GM10266 (cell line): Measurements from ENCODE around the gene UBAC2.

ENCODE experiments used
- DNase-seq: peaks from one replicate; pipeline ENCODE4 v3.0.0; 2012; ENCODE audit errors: extremely low spot score
- TF ChIP-seq, protein P1 (sequence below): IDR thresholded peaks from 2 replicates; pipeline ENCODE4 v1.5.1; 2012; ENCODE audit warnings: mild to moderate bottlenecking, low read depth; ENCODE audit not compliant: control insufficient read depth, insufficient read depth; ENCODE audit errors: missing control alignments

UBAC2 gene

DNA sequence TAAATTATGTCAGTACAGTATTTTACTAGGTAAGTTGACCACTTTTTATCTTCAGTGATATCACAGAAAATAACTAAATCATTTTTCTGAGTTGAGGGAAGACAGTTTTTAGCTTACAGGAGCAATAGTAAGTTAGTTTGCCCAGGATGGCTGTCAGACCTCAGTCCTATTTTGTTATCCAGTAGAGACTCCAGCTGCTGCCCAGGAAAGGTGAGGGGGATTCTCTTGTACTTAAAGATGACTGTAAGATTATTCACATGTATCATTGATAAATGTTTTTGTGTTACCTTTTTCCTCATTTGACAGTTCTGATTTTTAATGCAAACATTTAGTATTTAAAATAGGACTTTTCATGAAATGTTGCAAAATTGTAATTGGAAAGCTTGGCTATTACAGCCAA, 121.1 kb downstream of the UBAC2 start:
- DNase-seq, result no peak
- TF ChIP-seq, protein P1, sequence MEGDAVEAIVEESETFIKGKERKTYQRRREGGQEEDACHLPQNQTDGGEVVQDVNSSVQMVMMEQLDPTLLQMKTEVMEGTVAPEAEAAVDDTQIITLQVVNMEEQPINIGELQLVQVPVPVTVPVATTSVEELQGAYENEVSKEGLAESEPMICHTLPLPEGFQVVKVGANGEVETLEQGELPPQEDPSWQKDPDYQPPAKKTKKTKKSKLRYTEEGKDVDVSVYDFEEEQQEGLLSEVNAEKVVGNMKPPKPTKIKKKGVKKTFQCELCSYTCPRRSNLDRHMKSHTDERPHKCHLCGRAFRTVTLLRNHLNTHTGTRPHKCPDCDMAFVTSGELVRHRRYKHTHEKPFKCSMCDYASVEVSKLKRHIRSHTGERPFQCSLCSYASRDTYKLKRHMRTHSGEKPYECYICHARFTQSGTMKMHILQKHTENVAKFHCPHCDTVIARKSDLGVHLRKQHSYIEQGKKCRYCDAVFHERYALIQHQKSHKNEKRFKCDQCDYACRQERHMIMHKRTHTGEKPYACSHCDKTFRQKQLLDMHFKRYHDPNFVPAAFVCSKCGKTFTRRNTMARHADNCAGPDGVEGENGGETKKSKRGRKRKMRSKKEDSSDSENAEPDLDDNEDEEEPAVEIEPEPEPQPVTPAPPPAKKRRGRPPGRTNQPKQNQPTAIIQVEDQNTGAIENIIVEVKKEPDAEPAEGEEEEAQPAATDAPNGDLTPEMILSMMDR, result no peak

DNA sequence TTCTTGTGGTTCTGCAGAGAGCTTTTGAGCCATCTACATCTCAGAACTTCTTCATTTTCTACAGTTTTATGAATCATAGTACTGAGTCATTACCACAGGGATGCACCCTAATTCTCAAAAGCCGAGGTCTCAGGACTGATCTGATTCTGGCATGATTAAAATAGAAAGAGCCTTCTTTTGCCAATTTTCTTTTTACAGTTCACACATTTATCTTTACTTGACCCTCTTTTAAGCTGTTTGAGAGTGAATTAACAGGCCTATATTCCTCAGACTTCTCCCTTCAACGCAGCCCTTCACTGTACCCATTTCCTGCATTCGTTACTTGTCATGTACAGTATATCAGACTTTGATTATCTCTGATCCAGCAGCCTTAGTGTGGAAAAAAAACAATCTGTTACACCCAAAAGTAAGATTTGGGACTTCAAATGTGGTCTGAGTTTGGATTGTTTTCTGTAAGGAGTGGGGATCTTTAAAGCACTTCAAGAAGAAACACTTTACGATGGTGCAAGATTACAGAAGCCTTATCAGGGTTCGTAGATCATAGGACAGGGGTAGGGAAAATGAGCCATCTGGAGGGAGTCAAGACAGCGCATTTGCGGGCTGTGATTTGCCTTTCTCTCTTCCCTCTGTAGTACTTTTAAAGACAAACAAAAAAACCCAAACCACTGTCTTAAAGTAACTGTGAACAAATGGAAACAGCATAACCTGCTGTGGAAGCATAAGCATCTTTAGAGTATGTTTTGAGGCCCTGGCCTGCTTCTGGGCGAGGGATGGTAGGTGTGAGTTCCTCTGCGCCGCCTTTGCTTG, 121.8 kb downstream of the UBAC2 start:
- TF ChIP-seq, protein P1, result no peak
- peak; percentile 52 for DNase-seq

DNA sequence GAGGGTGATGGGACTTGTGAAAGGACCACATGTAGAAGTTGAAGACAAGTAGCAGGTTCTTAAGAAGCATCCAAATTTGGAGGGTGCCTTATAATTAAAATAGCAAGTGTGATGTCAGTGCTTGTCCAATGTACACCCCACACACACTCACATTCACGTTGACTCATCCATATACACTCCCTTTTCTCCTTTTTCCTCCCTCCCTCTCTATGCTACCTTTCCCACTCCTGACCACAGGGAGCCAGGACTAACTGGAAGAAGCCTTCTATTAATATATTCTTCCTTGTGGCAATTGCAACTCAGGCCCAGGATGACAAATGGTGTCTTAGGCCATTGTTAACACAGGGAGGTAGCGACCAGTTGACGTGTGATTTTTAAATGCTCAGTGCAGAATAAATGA, 122.8 kb downstream of the UBAC2 start:
- DNase-seq, result no peak
- TF ChIP-seq, protein P1, result no peak

DNA sequence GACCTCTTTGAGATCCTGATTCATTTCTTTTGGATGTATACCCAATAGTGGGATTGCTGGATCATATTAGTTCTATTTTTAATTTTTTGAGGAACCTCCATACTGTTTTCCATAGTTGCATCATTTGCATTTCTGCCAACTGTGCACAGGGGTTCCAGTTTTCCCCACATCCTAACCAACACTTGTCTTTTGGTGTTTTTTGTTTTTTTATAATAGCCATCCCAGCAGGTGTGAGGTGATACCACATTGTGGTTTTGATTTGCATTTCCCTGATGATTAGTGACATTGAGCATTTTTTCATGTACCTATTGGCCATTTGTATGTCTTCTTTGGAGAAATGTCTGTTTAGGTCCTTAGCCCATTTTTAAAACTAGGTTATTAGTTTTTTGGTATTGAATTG, 125.4 kb downstream of the UBAC2 start:
- DNase-seq, result no peak
- TF ChIP-seq, protein P1, result no peak

DNA sequence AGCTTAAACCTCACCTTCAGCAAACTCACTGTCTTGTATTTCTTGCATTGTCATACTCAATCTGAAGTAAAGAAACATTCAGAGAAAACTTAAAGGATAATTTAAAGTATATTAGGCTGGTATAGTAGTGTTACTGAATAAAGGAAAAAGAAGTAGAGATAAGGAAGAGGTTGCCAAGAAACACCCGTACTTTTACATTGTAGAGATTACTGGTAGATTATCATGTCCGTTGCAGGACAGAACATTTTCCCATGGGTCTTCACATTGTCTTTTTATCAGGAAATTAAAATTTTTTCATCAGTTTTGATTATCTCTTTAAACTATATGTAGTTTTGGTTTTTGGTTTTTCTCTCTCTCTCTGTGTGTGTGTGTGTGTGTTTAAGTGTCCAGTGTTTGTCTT, 126.5 kb downstream of the UBAC2 start:
- no peak for DNase-seq
- TF ChIP-seq, protein P1, result no peak

DNA sequence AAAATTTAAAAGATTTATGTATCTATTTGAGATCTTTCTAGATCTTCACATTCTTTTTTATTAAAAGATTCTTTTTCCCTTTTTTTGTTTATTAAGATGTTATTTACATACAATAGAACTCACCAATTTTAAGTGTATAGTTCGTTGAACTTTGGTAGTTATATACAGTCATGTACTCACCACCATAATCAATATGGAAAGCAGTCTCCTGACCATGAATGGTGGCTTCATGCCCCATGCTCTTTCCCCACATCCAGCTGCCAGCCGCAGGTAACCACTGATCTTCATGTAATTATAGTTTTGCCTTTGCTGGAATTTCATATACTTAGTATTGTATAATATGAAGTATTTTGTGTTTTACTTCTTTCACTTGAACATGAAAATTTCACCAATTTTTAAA, 127.1 kb downstream of the UBAC2 start:
- no peak for DNase-seq
- TF ChIP-seq, protein P1, result no peak

DNA sequence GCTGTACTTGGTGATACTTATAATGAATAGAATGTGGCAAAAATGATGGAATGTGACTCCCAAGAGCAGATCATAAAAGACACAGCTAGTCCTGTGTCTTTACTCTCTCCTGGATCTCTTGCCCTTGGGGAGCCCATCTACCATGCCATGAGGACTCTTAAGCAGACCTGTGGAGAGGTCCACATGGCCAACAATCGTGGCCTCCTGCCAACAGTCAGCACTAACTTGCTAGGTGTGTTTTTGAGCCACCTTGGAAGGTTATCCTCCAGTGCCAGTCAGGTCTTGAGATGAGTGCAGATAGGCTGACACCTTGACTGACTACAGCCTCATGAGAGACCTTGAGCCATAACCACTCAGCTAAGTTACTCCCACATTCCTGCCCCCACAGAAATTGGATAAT, 128.8 kb downstream of the UBAC2 start:
- no peak for DNase-seq
- TF ChIP-seq, protein P1, result no peak
